Skeletal muscle satellite cell (primary cell): Measurements from ENCODE around the gene TNFAIP3. TPM values are rescaled to one million over a fixed set of nuclear protein-coding genes. Genes with fewer than 3 reads are reported as not detected.

Source experiments
- H3K27me3 ChIP-seq: 2 replicates; pipeline ENCODE4 v1.7.0; 2013; ENCODE audit warnings: low read length; ENCODE audit not compliant: control insufficient read depth, insufficient read depth
- H3K36me3 ChIP-seq: 2 replicates; pipeline ENCODE4 v1.7.0; 2013; ENCODE audit warnings: mild to moderate bottlenecking, control low read depth, low read length; ENCODE audit not compliant: insufficient read depth
- H3K4me1 ChIP-seq: 2 replicates; pipeline ENCODE4 v1.7.0; 2013; ENCODE audit warnings: low read length; ENCODE audit not compliant: control insufficient read depth, insufficient read depth
- H3K4me2 ChIP-seq: 2 replicates; pipeline ENCODE4 v1.7.0; 2013; ENCODE audit warnings: mild to moderate bottlenecking, low read length
- H3K4me3 ChIP-seq: 2 replicates; pipeline ENCODE4 v1.7.0; 2013; ENCODE audit warnings: low read length
- H3K9ac ChIP-seq: 2 replicates; pipeline ENCODE4 v1.7.0; 2013; ENCODE audit warnings: mild to moderate bottlenecking, low read depth, low read length, moderate library complexity
- H3K9me3 ChIP-seq: replicated peaks from 2 replicates; pipeline ENCODE4 v1.7.0; 2013; ENCODE audit warnings: mild to moderate bottlenecking, control low read depth, low read length
- total RNA-seq: library from RNA; depleted of rRNA; stranded (reverse); fragments of >200 nt; gene quantifications from 2 replicates; pipeline ENCODE4 v1.2.3, GENCODE V29; 2012; rRNA removed

The TNFAIP3 gene
- 15.5 and 22.7 TPM in 2 replicates for total RNA-seq

DNA sequence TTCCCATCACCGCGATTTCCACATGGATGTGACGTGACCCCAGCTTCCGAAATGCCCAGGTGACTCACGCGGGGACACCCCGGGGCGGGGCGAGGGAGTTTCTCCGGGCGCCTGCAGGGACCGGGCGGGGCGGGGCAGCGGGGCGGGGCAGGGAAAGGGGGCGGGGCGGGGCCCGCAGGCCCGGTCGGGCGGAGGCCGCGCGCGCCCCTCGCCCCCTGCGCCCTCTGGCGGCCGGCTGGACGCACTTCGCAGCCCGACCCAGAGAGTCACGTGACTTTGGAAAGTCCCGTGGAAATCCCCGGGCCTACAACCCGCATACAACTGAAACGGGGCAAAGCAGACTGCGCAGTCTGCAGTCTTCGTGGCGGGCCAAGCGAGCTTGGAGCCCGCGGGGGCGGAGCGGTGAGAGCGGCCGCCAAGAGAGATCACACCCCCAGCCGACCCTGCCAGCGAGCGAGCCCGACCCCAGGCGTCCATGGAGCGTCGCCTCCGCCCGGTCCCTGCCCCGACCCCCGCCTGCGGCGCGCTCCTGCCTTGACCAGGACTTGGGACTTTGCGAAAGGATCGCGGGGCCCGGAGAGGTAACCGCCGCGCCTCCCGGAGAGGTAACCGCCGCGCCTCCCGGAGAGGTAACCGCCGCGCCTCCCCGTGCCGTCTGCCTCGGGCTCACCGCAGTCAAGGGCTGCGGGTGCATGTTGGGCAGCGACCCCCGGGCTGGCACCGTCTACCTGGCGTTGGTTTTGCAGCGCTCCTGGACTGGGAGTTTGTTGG, at the start of gene TNFAIP3:
TSS of gene TNFAIP3 (plus strand) at position 346 of the 771 bp plus-strand sequence. CDS start 3,969 bp downstream, outside the sequence.
- Histone ChIP-seq H3K27me3 (no peaks in the 10 kb centered on the region), H3K9me3 (no peaks in the 10 kb centered on the region), H3K9ac (peak within 1 kb of the TSS; percentile 84), H3K4me2 (peak within 1 kb of the TSS; percentile 97), H3K36me3 (no peaks in the 10 kb centered on the region), H3K4me1 (peaks cover 40% of the 10 kb centered on the region), H3K4me3 (peak within 1 kb of the TSS; percentile 91)

GRCh38 chr6:137818440-137818839, 48.6 kb upstream of the TNFAIP3 start:
- Histone ChIP-seq H3K9me3 (no peaks in the 10 kb centered on the region), H3K4me3 (no peak overlapping the region), H3K36me3 (no peaks in the 10 kb centered on the region), H3K9ac (no peak overlapping the region), H3K4me1 (peaks cover 10% of the 10 kb centered on the region), H3K27me3 (no peaks in the 10 kb centered on the region), H3K4me2 (no peak overlapping the region)

DNA sequence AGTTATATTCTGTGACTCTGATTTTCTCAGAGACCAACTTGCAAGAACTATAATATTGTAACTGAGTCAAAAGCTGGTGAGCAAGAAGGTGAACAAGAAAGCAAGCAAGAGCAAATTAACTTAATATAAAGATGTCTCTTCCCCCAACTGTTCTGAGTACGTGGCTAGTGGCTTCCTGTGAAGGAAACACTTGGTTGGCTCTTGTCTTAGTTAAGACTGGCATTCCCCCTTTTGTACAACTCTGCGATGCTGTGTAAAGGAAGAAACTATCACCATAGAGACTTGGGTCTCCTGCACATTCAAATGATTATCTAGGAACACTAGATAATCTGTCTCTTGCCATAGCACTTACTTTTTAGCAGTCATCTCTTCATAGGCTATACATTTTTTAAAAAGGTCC, 47.3 kb upstream of the TNFAIP3 start:
- no peak overlapping the region for H3K9ac ChIP-seq
- H3K36me3 ChIP-seq = no peaks in the 10 kb centered on the region
- no peak overlapping the region for H3K4me3 ChIP-seq
- H3K27me3 ChIP-seq = no peaks in the 10 kb centered on the region
- H3K9me3 ChIP-seq = no peaks in the 10 kb centered on the region
- no peak overlapping the region for H3K4me2 ChIP-seq
- H3K4me1 ChIP-seq = peaks cover 10% of the 10 kb centered on the region

GRCh38 chr6:137820425-137820824, 46.6 kb upstream of the TNFAIP3 start:
- H3K9me3 ChIP-seq = no peaks in the 10 kb centered on the region
- H3K4me3 ChIP-seq = no peak overlapping the region
- no peaks in the 10 kb centered on the region for H3K27me3 ChIP-seq
- H3K4me1 ChIP-seq = peaks cover 10% of the 10 kb centered on the region
- no peaks in the 10 kb centered on the region for H3K36me3 ChIP-seq
- no peak overlapping the region for H3K4me2 ChIP-seq
- no peak overlapping the region for H3K9ac ChIP-seq

GRCh38 chr6:137820952-137821351, 46.1 kb upstream of the TNFAIP3 start:
- Histone ChIP-seq H3K9me3 (no peaks in the 10 kb centered on the region), H3K9ac (no peak overlapping the region), H3K4me1 (peaks cover 10% of the 10 kb centered on the region), H3K27me3 (no peaks in the 10 kb centered on the region), H3K36me3 (no peaks in the 10 kb centered on the region), H3K4me3 (no peak overlapping the region), H3K4me2 (no peak overlapping the region)

- Histone ChIP-seq H3K9me3 (no peaks in the 10 kb centered on the region), H3K9ac (no peak overlapping the region), H3K4me3 (no peak overlapping the region), H3K36me3 (no peaks in the 10 kb centered on the region), H3K4me1 (peaks cover 10% of the 10 kb centered on the region), H3K4me2 (no peak overlapping the region), H3K27me3 (no peaks in the 10 kb centered on the region)
Measured at GRCh38 chr6:137821491-137821890, 45.6 kb upstream of the TNFAIP3 start.

DNA sequence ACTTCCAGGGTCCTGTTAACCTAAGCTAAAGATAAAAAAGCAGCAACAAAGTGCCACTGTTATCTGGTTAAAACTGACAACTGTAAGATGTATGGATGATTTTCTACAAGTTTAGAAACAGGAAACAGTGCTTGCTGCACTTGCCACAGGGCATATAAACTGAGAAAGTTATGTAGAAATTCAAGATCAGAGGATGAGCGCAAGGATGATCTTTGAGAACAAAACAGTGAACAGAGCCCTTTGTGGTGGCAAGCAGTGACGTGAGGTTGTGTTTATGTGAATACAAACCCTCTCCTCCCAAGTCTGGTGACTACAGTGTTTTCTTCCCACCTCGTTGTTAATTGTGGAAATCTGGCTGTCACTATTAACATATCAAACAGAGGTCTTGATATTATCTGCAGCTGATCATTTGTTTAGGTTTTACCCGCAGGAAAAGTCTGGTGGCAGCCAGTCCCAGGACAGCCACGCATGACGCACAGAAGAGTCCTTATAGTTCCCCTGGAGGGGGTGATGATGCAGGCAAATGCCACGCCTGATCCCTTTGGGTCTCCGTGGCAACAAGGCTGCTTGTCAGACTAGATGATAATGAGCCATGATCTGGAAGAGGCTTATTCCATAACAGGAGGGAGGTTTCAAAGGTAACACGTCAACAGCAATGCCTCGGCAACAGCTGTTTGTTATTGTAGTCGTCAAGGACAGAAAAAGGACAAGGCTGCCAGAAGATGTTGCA, 43.1 kb upstream of the TNFAIP3 start:
- no peak overlapping the region for H3K4me2 ChIP-seq
- H3K9ac ChIP-seq = no peak overlapping the region
- H3K27me3 ChIP-seq = no peaks in the 10 kb centered on the region
- H3K4me3 ChIP-seq = no peak overlapping the region
- H3K4me1 ChIP-seq = peaks cover 10% of the 10 kb centered on the region
- no peaks in the 10 kb centered on the region for H3K9me3 ChIP-seq
- H3K36me3 ChIP-seq = no peaks in the 10 kb centered on the region

DNA sequence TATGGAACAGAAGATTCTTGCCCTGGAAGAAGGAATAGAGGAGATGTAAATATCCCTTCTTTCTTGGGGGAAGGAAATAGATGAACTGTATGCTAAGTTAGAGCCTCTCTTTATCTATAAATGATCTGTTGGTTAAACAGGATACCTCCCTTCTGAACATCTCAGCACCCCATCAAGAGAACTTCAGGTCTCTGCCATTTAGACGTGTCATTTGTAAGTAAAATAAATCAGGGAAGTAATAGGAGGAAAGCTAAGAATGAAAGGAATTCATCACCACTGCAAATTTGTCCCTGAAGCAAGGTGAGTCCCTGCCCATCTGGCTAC, 42.5 kb upstream of the TNFAIP3 start:
- Histone ChIP-seq H3K27me3 (no peaks in the 10 kb centered on the region), H3K4me1 (peaks cover 14% of the 10 kb centered on the region), H3K4me3 (no peak overlapping the region), H3K9ac (no peak overlapping the region), H3K4me2 (no peak overlapping the region), H3K9me3 (no peaks in the 10 kb centered on the region), H3K36me3 (no peaks in the 10 kb centered on the region)

DNA sequence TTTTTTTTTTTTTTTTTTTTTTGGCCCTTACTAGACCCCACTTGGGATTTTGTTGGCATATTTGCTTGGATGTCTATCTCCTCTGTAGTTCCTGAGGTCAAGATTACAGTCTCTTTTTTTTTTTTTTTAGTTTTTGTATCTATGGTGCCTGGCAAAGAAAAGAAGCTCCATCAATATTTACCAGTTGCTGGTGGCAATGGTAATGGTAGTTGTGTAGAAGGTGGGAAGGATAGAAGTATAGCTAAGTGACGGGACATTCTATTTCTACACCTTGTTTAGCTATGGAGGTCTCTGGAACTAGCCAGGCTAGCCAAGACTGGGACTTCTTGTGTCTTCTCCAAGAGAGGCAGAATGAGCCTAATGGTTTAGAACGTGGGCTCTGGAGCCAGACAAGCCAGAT, 42.2 kb upstream of the TNFAIP3 start:
- Histone ChIP-seq H3K9me3 (no peaks in the 10 kb centered on the region), H3K36me3 (no peaks in the 10 kb centered on the region), H3K4me3 (no peak overlapping the region), H3K4me1 (peaks cover 18% of the 10 kb centered on the region), H3K27me3 (no peaks in the 10 kb centered on the region), H3K9ac (no peak overlapping the region), H3K4me2 (no peak overlapping the region)

- Histone ChIP-seq H3K4me1 (peaks cover 31% of the 10 kb centered on the region), H3K36me3 (no peaks in the 10 kb centered on the region), H3K4me2 (no peak overlapping the region), H3K9me3 (no peaks in the 10 kb centered on the region), H3K4me3 (no peak overlapping the region), H3K9ac (no peak overlapping the region), H3K27me3 (no peaks in the 10 kb centered on the region)
Measured at GRCh38 chr6:137827411-137827940, 39.6 kb upstream of the TNFAIP3 start.

- no peak overlapping the region for H3K4me3 ChIP-seq
- no peak overlapping the region for H3K4me2 ChIP-seq
- H3K27me3 ChIP-seq = no peaks in the 10 kb centered on the region
- H3K36me3 ChIP-seq = no peaks in the 10 kb centered on the region
- peaks cover 35% of the 10 kb centered on the region for H3K4me1 ChIP-seq
- no peak overlapping the region for H3K9ac ChIP-seq
- no peaks in the 10 kb centered on the region for H3K9me3 ChIP-seq
Measured at GRCh38 chr6:137827977-137828810, 38.9 kb upstream of the TNFAIP3 start.
